CD4-positive, alpha-beta T cell treated with Interleukin-10 for 1 hour (primary cell): Measurements from ENCODE around the gene LRRIQ4.

Experiments
- DNase-seq: peaks from one replicate; pipeline ENCODE4 v3.0.0-alpha.2; 2020

LRRIQ4 gene

DNA sequence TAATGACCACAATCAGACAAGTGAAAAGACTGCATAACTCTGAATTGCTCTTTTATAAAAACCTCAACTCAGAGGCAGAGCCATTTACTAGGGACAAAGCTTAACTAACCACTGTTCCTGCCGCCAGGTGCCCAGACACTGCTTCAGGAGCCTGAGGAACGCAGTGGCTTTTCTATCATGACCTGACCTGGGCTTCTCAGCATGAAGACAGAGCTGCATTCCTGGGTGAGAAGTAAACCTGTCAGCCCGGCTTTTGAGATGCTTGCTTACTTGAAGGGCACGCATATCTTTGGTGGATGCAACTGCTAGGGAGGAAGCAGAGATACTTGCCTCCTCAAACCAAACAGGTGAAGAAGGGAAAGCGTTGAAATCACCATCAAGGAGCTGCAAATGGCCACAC lies 49.2 kb downstream of the LRRIQ4 start:
- no peak for DNase-seq

DNA sequence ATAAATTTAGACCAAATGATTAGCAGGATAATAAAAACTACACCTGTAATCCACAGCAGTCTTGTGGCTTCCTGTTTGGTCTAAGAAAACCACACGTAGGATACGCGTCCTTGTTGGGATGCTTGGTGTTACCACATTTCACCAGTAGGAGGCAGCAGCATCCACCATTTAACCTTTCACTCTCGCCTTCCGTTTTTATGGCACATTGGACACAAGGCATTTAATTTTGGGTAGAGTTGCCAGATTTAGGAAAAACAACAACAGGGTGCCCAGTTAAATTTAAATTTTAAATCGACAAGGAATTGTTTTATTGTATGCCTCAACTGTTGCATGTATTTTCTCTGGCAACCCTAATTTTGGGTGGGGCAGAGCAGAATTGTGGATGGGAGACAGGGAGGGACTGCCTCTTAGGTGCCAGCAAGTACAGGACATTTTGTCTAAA lies 50.8 kb downstream of the LRRIQ4 start:
- DNase-seq: peak; percentile 78

GRCh38 chr3:169864270-169864669 lies 51.6 kb downstream of the LRRIQ4 start:
- no peak for DNase-seq

- peak; percentile 4 for DNase-seq
Measured at GRCh38 chr3:169865176-169865767, 52.6 kb downstream of the LRRIQ4 start.

GRCh38 chr3:169867584-169868210 lies 55.0 kb downstream of the LRRIQ4 start:
- DNase-seq: no peak

GRCh38 chr3:169868369-169868768 lies 55.7 kb downstream of the LRRIQ4 start:
- no peak for DNase-seq

GRCh38 chr3:169869484-169870220 lies 57.0 kb downstream of the LRRIQ4 start, which contains the start of gene LRRC31:
Gene LRRC31 (minus strand): TSS chr3:169869935. CDS start chr3:169869807, 128 bp downstream.
- DNase-seq: no peak

- peak; percentile 5 for DNase-seq
Measured at GRCh38 chr3:169871129-169871886, 58.6 kb downstream of the LRRIQ4 start.

DNA sequence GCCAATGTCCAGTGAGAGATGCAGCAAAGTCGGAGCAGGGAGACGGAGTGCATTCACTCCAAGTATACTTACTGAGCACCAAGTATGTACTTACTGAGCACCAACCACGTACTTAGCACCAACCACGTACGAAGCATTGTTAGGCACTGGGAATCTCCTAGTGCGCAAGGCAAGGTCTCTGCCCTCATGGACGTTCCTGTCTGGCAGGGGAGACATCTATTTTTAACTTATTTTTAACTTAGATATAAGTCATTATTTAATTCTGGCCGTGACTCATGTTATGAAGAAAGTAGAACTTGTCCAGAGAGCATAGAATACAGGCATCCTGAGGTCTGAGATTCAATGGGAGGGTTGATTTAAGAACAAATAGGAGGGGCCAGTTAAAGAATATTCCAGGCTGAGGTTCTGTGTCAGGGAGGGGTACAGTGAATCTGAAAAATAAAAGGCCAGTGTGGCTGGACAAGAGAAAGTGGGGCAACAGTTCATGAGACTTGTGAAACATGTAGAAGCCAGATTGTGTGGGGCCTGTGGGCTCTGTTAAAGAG lies 66.4 kb downstream of the LRRIQ4 start:
- no peak for DNase-seq

DNA sequence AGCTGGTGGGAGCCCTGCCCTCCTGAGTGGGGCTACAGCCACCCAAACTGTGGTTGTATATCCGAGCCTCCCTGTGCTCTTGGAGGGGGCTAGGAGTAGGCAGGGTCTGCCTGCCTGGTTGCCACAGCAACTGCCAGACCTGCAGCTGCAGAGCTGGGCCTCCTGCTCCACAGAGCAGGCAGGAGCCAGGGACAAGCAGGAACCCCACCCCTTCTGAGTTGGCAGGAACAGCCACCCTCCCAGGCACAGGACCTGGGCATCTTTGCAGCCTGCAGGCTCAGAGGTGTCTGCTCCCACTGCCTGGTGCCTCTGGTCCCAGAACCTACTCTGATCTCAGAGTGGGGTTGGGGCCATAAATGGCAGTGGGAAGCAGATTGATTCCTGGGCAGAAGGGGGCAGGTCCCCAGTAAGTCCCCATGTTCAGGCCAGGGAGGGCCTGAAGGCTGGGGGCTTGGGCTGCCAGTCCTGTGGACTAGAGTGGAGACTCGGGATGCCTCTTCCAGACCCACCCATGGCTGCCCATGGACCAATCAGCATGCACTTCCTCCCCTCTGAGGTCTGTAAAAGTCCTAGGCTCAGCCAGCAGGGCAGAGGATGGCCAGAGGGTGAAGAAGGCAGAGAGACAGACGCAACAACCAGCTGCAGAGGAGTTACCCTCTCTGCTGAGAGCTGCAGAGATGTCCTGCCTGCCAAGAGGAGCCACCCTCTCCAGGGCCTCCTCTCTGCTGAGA lies 67.3 kb downstream of the LRRIQ4 start:
- DNase-seq: no peak

DNA sequence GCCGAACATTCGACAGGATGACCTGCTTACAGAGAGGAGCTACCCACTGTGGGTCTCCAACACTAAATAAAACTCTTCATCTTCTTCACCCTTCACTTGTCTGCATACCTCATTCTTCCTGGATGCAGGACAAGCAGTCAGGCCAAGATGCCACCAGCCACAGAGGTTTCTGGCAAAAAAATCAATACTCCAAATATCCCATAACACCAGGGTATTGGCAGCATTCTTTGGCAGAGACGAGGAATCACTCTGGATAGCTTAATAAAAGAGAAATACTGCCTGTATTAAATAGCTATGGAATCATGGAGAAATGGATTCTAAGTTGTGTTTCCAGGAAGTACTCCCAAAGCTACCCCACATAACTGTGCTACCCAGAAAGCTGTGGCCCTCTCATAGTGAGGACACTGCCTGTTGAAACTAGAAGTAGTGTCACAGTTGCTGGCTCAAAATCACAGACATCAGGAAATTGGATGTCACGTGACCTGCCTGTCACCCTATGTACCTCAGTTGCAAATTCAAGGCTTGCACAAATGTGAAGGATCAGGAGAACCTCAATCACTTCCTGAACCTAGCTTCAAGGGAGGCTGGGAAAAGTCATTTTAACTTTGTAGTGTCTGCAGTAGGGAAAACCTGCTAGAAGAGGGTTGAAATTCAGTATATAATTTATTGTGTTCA lies 68.0 kb downstream of the LRRIQ4 start:
- no peak for DNase-seq

GRCh38 chr3:169886671-169887070 lies 74.0 kb downstream of the LRRIQ4 start:
- no peak for DNase-seq
